Measurements from ENCODE around the gene MEIS1.

Gene MEIS1

DNA sequence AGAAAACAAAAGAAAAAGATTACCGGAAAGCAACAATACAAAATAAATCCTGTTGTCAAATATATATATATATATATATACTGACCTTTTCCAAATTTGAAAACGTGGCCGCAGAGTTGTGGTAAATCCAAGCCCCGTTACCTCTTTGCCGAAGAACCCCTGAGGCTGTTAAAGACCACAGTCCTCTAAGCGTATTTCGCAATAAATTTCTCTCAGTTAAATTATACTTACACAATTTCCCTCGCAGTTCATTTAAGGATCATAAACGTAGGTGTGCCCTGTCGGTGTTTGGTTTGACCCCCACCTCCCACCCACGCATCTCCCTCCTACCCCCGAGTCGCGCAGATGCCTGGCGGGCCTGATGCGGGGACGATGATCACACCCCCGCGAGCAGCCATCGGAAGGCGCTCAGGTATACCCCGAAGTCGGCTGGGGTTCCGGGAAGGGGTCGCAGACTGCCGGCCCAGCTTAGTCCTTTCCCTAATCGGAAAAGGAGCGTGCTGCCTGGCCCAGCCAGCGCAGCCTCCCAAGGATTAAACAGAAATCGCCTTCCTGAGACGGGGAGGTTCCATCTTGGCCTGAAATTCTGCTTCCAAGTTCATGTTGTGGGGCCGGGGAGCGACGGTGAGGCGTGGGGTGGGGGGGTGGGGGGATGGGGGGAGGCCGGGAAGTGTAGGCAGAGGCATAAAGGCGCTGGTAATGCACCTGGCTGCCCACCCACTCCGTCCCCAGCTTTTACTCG, 2.9 kb upstream of the MEIS1 start:
- DNase-seq (ENCODE audit: low read depth in 2 of 2, low spot score in 1 of 2): no peak

DNA sequence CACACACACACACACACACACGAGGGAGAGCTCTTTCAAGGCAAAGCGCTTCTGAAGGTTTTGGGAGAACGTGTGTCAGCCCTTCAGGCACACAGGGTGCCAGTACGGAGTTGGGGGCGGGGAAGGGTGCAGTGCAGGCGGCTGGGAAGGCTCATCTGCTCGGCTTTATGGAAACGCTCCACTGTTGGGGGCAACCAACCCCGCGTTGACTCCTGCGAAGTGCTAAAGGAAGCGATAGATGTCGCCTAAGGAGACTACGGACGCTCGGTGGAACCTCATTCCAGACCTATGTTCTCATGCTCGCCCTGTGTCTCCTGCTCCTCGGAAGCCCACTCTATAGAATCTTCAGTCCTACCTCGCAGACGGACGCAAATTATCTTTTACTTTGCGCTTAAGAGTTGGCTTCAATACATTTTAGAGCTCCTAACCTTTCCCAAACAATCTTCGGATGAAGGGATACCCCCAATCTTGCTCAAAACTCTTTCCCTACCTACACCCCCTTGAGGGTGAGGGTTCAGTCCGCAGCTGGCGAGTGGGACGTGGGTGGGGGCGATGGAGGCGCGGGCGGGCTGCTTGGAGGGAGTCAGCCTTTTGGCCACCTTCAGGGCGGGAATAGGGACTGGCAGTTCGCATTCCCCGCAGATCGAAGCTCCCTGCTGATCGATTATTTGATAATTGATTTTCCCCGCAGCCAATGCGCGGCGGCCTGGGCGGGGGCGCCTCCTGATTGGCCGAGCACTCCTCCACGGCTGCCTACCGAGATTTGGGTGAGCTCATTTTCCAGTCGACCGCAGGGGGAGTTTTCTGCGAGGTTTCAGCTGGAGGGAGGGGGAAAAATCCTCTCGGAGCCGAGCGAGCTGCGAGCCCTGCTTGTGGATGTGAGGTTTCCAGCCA, 1.9 kb upstream of the MEIS1 start:
- no peak for DNase-seq (ENCODE audit: low read depth in 2 of 2, low spot score in 1 of 2)

DNA sequence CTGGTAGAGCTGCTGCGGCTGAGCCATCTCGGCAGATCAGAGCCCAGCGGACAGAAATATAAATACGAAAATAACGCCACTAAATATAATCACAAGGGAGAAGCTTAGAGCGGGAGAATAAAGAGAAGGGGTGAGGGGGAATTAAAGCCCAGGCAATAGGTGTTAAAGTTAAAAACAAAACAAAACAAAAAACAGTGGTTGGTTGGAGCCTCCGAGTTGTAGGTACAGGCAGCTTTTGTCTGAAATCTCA, 1.3 kb upstream of the MEIS1 start:
- DNase-seq (ENCODE audit: low read depth in 2 of 2, low spot score in 1 of 2): no peak

DNA sequence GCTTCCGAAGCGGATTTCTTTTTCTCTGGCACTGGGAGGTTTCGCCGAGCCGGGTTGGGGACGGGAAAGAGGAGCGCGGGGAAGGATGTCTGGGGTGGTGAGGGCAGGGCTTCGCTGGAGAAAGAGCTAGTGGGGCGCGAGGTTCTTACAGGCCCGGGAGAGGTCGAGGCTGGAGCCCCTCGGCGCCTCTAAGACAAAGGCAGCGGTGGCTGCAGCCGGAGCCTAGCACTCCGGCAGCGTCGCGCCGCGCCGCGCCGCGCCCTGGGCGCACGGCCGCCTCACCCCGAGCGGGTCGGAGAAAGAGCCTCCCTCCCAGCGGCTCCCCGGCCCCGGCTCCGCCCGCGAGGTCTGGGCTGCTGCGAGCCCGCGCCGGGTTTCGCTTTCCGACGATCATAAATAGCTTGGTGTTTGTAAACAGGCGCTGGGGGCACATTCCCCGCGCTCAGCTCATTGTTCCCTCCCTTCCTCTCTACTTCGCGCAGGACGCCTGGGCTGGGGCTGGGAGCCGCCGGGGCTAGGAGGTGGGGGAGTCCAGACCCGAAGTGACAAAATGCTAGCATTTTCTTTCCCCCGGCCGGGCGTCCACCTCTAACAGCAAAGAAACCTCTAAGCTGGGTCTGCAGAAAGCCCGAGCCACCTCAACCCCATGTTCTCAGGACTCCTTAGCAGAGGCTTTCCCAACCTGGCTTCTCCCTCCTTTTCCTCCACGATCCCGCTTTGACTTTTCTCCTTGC, 813 bp upstream of the MEIS1 start:
- no peak for DNase-seq (ENCODE audit: low read depth in 2 of 2, low spot score in 1 of 2)

DNA sequence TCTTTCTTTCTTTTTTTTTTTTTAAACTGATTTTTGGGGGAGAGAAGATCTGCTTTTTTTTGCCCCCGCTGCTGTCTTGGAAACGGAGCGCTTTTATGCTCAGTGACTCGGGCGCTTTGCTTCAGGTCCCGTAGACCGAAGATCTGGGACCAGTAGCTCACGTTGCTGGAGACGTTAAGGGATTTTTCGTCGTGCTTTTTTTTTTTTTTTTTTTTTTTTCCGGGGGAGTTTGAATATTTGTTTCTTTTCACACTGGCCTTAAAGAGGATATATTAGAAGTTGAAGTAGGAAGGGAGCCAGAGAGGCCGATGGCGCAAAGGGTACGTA, 587 bp downstream of the MEIS1 start:
- DNase-seq (ENCODE audit: low read depth in 2 of 2, low spot score in 1 of 2): no peak

DNA sequence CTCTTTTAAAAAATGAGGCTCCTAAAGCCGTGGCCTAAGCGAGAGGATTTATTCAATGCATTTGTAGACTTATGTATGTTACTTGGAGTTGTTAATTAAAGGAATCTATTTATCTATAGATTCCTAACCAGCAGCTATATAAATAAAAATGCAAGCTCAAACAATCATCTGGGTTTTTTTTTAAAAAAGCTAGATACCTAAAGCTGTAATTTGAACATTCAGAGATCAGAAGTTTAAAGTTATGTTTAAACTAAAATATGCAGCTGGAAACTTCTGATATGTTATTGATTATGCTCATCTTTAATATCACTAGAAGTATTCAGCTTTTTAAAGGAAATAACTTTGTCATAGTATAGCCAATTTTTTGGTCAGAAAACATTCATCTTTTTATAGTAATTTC, 1.0 kb downstream of the MEIS1 start:
- DNase-seq (ENCODE audit: low read depth in 2 of 2, low spot score in 1 of 2): no peak

DNA sequence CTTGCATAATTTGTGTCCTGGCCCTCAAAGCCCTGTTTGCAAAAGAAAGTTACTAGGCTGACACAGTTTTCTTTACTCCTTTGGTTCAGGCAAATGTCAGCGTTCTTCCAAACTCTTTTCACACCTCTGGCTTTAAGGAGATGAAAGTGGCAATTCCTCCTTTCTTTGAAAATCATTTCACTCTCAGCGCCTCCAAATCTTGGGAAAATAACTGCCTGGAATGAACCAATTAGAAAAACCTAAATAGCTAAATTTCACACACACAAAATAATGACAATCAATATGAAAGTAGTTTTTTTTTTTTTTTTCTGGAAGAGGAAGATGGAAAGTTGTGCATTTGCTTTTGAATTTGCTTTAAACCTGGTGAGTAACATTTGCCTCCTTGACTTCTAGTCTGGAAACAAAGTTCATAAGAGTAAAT, 1.7 kb downstream of the MEIS1 start:
- DNase-seq (ENCODE audit: low read depth in 2 of 2, low spot score in 1 of 2): no peak

DNA sequence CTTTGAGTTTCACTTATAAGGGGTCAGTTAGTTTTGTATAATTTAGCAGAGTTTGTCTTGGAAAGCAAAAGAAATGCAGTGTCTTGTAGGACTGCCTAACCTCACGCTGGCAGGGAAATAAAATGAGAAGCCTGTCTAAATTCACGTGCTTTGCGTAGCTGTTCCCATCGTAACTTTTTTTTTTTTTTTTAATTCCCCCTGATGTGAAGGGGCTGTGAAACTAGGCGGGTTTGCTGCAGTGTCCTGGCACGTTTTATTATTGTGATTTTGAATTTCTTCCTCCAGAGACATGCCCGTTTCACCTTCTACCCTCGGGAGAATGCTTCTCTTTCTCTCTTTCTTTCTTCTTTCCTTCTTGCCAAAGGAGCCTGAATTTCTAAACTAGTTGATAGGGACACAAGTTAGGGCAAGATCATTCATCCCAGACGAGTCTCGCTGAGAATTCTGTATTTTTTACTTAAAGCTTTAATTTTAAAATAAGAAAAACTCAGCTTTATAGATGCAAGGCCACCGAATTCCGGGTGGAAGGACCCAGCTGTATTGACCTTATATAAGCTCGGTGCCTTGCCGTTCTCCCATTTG, 2.3 kb downstream of the MEIS1 start:
- no peak for DNase-seq (ENCODE audit: low read depth in 2 of 2, low spot score in 1 of 2)

DNA sequence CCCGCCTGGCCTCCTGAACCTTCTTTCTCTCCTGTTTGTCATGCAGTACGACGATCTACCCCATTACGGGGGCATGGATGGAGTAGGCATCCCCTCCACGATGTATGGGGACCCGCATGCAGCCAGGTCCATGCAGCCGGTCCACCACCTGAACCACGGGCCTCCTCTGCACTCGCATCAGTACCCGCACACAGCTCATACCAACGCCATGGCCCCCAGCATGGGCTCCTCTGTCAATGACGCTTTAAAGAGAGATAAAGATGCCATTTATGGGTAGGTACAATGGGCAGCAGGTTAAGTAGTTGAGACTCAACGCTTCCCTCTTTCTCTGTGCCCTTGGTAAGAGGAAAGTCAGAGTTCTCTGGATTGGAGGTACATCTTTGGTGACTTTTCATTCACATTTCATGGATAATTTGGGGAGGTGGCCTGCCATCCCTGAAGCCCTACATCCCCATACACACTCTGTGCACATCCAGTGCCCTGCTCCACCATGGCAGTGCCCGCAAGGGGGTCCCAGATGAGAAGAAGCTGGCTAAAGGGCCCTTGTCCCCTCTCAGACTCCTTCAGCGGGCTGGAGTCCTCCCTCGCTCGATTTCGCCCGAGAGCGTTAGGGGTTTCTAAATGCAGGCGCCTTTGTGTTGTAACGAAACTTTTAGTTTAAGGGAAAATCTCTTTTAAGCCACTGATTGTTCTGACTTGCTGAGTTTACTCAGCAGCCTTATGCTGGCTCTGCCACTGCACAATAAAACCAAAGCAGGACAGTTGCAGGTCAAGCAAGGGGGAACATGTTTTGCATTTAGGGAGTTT, 3.0 kb downstream of the MEIS1 start:
- DNase-seq (ENCODE audit: low read depth in 2 of 2, low spot score in 1 of 2): no peak

DNA sequence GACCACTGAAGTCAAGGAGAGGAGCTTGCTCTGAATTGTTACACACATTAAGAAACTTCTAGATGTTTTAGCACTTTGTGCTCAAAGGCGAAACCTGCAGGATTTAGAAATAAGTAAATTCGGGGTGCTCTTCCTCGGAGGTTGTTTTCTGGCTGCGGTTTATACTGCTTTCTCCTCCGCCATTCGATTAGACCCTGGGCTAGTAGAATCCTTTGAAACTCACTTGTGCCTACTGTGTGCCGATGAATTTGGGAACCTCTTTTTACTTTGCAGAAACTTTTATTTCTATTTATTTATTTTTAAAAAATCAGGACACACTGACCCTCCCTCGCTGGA, 3.5 kb downstream of the MEIS1 start:
- DNase-seq (ENCODE audit: low read depth in 2 of 2, low spot score in 1 of 2): no peak

DNA sequence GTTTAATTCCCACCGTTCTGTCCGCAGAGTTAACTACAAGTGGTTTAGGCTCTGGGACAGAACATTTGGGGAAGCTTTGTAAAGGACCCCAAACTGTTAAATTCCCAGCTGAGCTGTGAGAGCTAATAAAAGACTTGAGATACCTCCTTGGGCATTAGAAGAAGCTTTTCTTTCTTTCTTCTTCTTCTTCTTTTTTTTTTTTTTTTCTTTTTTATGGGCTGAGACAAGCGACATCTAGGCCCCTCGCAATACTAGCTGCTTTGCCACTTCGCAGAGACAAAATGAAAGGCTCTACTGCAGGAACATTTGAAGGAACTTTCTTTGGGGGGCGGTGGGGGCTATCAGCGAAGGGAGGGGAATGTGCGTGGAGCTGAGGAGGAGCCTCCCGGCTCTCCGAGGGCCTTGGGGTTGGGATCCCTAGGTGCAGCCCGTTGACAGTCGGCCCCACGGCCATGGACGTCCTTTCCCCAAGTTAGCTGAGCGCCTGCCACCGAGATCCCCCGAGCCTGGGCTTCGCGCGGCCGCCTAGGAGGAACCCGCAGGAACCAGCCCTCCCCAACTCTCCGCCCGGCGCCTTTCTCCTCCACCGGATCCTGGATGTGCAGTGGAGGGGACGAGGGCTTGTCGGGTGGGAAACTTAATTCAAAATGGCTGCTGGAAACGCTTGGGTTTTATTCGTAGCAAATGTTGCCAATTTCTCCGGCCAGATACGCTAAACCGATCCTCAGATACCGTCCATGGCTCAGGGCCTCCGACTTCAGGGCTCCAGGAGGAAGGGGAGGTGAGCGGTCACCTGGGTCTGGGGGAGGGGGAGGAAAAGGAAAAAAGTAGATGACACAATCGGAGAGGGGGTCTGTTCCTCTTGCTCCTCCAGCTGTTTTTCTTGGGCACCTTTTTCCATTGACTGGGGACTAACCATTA, 4.2 kb downstream of the MEIS1 start:
- DNase-seq (ENCODE audit: low read depth in 2 of 2, low spot score in 1 of 2): no peak

DNA sequence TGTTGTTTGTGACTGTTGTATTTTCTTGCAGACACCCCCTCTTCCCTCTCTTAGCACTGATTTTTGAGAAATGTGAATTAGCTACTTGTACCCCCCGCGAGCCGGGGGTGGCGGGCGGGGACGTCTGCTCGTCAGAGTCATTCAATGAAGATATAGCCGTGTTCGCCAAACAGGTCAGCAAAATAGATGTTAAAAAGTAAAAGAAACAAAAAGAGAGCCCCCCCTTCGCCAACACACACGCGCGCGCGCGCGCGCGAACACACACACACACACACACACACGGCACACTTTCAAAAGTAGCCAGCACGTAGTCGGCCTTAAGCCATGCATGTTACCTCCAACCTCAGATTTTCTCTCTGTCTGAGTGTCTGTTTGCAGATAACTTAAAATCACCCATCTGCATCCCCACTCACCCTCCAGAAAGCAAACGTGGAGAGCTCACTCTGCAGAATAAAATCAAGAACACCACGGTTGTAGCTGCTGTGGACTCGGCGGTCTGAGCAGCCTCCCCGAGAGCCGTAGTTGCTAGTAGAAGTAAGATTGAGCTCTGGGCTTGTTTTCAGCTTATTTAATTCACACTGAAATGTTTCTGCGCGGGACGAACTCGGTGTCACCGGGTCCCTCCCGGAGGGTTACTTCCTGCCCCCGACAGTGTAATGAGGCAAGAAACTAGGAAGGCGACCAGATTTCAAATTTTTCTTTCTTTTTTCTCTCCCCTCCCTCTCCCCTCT, 5.1 kb downstream of the MEIS1 start:
- no peak for DNase-seq (ENCODE audit: low read depth in 2 of 2, low spot score in 1 of 2)

DNA sequence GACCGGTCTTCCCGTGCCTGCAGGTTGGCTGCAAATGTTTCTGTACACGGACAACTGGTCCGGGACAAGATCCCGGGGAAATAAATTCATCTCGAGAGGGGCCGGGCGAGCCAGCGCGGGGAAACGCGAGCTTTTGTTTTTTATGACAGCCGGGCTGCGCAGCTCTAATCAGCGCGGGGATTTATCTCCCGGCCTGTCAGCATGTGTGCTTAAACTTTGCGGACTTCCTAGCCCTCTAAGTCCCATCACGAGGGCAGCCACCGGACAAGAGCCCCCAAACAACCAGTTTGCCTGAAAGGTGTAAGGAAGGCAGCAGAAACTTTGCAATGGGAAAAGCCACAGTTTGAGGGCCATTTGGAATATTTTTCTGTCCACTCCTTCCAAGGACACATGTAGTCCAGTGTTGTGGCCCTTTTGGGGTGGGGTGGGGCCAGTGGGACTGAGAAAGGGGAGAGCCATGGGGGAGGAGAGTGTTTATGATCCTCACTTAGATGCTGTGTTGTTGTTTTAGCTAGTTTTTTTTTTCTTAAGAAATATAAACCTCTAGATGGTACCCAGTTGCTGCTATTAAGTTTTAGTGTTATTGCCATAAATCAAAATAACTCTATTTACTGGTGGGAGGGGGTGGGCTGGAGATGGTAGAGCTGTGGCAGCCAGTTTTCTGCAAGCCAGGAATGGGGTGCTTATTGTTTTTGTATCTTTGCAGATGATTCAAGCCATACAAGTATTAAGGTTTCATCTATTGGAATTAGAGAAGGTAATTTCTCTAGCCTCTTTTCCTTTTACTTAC, 6.0 kb downstream of the MEIS1 start:
- DNase-seq (ENCODE audit: low read depth in 2 of 2, low spot score in 1 of 2): no peak

DNA sequence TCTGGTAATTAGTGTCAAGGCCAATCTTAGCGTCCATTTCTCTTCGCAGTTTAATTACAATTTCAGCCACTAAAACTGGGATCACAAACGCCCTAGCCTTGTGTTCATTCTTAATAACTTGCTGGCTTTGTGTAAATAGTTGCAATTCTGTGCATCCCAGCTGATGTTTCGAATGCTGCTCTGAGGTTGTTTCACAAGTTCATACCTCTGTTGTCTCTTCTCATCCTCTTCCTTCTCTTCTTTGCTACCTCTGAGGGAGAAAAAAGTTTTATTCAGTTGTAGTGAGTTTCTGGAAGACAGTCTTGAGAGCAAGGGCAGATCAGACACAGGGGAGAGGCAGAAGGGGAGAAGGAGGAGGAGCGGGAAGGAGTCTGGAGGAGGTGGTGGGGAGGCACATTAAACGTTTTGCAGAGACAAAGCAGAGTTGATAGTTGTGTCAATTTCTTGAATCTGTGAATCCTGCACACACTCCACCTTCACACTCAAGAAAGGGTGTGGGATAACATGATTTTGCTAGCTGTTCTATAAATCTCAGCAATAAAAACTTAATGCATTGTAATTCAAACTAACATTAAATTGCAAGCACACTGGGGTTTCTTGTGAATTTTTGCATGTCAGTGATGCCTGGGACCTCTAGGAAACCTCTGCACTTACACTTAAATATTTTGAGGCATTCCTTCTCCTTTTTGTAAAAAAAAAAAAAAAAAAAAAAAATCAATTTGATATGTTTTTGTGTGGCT, 6.8 kb downstream of the MEIS1 start:
- no peak for DNase-seq (ENCODE audit: low read depth in 2 of 2, low spot score in 1 of 2)

DNA sequence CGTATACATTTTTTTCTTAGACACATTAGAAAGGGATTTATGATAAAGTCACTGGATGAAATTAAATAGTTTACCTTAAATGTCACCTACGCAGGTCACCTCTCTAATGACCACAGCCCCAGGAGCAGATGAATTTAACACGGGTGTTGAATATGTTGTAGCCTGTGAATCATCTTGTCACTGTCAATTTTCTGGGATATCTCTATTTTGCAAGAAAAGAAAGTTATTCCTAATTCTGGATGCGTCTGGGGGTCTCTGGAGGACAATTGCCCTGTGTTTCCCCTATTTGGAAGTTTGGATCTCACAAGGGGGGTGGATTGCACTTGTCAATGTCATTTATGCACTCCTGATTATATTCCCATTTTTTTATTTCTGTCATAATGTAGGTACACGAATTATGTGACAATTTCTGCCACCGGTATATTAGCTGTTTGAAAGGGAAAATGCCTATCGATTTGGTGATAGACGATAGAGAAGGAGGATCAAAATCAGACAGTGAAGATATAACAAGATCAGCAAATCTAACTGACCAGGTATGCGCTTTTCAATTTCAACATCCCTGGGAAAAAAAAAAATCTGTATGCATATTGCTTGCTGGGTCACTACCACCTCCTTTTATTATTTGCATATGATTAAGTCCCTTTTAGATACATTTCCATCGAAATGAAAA, 7.7 kb downstream of the MEIS1 start:
- no peak for DNase-seq (ENCODE audit: low read depth in 2 of 2, low spot score in 1 of 2)

DNA sequence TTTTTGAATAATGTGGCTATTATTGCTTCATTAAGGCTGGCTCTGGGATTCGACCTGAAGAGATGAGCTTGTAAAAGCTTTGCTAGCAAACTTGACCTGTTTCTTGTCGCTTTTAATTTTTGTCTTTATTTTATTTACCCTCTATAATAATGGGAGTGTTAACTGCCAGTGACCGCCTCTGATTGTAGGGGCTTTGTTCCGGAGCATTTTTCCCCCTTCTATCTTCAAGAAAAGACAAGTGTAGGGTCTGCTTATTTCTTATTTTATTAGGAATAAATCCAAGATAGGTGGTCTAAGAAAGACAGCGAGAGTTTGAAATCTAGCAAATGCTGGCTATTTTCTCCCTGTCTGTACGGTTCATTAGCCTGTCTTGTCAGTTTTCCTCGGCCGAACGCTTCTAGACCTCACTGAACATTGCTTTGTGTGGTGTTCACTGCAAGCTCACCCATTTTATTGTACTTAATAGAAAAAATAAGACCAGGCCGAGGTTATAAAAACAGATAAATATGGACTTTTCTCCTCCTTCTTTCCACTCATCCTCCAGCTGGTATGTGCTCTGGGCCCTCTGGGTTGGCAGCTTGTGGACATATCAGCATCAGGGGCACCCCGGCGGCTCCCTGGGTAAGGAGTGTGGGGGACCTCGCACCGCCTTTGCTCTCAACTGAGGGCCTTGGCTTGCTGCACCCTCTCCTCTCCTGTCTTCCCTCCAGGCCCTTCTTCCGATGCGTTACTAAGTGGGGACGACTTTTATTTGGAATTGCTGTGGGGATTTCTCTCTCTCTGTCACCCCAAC, 8.5 kb downstream of the MEIS1 start:
- no peak for DNase-seq (ENCODE audit: low read depth in 2 of 2, low spot score in 1 of 2)
